HG03066 (cell line): ENCODE measurements around the gene CSNK1E.
"Not testable (repeated sequence)": the region's sequence is repeated elsewhere in the genome, so short reads cannot be mapped to it uniquely, and the experiment has no call there.

ENCODE experiments used
- ATAC-seq: cut with Tn5 transposase; IDR thresholded peaks from one replicate; pipeline ENCODE4 v1.9.1; 2021; ENCODE audit warnings: low read depth; ENCODE audit not compliant: unreplicated experiment

CSNK1E gene

DNA sequence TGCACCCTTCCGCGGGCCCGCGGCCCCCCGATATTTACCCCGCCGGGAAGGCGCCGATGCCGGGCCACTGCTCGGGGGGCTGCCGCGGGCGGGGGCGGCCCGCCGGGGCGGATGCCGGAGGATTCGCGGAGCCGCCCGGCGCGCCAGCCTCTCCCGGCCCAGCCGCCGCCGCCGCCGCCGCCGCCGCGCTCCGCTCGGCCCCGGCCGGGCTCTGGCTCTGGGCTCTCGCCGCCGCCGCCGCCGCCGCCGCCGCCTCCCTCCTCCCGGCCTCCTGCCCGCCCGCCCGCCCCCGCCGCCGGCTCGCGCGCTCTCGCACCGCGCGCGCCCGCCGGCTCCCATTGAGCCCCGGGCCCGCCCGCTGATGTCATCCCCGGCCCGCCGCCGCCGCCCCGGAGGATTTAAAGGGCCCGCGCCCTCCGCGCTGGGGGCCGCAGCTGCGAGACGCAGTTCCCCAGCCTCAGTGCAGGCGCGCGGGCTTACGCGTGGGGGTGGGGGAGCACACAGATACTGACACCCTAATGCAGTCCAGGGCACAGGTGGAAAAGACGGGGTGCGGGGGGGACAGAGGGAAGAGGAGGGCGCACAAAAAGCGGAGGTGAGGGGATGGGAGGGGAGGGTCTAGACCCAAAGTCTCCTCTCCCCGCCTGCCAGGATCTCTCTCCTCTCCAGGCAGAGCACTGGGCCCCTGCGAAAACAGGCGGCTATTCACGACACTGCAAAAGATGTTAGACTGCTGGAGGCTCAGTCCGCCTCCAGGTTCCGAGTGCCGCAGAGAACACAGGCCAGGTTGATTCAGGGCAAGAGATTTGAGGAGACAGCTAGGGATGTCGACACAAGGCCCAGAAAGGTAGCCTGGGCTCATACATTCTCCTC lies at the start of gene CSNK1E:
Gene CSNK1E, minus strand, starts transcription at position 312 of the 873 bp plus-strand sequence. CDS start 3,276 bp downstream, outside the sequence.
- peak; percentile 43 for ATAC-seq

DNA sequence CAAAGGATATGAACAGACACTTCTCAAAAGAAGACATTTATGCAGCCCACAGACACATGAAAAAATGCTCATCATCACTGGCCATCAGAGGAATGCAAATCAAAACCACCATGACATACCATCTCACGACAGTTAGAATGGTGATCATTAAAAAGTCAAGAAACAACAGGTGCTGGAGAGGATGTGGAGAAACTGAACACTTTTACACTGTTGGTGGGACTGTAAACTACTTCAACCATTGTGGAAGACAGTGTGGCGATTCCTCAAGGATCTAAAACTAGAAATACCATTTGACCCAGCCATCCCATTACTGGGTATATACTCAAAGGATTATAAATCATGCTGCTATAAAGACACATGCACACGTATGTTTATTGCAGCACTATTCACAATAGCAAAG lies 48.6 kb upstream of the CSNK1E start:
- ATAC-seq, result not testable (repeated sequence)

DNA sequence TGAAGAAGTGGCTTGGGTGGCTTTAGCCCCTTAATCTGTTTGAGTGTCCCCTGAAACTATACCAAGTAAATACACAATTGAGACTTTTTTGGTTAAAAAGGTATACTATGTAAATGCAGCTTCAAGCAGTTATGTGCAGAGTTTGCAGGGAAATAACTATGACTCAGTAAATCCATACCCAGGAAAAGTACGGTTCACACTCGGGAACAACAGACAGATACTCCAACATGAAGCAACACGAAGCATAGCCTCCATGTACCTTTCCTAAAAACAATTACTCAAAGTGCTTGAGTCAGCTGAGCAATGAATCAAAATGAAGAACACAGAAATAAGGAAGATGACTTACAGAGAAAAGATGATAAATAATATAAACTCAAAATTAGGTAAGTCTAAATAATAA lies 47.9 kb upstream of the CSNK1E start:
- not testable (repeated sequence) for ATAC-seq

DNA sequence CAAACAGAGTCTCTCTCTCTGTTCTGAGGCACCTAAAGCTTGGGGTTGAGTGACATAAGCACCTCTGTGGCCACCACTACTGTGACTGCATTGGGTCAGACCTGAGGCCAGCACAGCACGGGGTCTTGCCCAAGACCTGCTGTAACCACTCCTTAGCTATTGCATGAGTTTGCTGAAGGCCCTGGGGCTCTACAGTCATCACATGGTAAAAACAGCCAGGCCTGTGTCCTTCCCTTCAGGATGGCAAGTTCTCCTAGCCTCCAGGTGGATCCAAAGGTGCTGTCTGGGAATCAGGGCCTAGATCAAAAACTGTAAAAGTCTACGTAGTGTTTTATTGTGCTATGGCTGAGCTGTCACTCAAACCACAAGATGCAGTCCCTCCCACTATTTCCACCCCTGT lies 43.3 kb upstream of the CSNK1E start:
- ATAC-seq, result not testable (repeated sequence)

DNA sequence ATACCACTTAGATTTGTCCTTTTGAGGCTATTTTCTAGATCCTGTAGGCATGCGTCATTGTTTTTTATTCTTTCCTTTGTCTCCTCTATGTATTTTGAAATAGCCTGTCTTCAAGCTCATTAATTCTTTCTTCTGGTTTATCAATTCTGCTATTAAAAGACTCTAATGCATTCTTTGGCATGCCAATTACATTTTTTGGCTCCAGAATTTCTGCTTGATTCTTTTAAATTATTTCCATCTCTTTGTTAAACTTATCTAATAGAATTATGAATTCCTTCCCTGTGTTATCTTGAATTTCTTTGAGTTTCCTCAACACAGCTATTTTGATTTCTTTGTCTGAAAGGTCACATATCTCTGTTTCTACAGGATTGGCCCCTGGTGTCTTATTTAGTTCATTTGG lies 42.6 kb upstream of the CSNK1E start:
- ATAC-seq, result not testable (repeated sequence)

DNA sequence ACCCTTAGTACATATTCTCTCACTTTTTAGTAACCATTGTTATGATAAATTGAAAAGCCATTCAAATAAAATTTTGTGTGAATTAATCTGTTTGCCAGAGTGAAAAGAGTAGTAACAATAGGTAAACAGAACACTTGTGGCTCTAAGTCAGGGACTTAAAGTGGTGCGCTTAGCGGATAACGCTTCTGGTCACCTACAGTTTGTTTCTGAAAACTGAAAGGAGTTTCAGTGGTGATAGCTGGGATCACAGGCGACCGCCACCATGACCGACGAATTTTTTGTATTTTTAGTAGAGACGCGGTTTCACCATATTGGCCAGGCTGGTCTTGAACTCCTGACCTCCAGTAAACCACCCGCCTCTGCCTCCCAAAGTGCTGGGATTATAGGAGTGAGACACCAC lies 40.7 kb upstream of the CSNK1E start:
- ATAC-seq, result not testable (repeated sequence)

DNA sequence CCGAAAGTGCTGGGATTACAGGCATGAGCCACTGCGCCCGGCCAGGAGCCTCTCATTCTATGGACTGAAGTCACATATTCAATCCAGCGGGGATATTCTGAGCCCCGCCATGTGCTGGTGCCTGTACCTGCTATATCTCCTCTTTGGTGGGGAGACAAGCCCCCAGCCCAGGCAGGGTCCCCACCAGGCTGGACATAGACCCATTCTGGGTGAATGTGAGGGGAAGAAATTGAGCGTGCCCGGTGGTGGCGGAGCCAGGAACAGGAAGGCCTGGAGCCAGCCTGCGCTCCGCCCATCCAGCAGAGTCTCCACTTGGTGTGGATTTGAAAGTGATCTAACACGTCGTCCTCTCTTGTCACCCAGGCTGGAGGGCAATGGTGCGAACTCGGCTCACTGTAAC lies 38.0 kb upstream of the CSNK1E start:
- ATAC-seq, result no peak

DNA sequence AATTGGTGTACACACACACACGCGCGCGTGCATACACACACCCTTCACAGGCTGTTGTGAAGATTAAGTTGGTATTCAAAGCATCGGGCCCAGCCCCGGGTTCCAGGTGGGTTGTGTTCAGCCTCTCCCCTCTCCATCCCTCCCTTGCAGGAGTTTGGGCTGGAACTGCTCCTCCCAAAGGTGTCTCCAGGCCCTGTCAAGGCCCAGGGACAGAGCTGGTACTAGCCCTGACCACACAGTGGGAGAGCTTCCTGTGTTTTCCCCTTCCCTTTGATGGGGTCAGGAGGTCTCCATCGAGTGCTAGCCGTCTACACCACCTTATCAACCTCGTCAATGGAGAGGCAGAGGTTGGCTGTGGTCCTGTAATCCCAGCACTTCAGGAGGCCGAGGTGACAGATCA lies 36.5 kb upstream of the CSNK1E start:
- ATAC-seq, result no peak

DNA sequence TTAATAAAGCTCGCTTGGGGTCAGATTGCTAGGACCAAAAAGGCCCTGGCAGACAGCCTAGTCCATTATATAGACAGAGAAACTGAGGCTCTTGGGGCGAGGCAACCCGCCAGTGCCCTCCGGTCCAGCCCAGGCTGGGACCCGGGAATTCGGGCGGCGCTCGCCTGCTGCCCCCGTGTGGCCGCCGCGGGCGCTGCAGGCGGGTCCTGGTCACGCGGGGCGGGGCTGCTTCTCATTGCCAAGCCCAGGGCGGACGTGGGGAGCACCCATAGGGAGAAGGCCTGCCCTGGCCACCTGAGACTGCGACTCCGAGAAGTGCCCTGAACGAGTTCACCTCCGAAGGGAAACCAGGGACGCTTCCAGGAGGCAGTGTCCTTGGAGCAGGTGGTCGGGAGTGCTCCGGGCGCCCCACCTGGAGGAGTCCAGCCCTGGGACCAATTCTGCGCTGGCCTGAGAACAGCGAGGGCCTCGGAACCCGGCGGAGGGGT lies 36.0 kb upstream of the CSNK1E start:
- ATAC-seq, result no peak

DNA sequence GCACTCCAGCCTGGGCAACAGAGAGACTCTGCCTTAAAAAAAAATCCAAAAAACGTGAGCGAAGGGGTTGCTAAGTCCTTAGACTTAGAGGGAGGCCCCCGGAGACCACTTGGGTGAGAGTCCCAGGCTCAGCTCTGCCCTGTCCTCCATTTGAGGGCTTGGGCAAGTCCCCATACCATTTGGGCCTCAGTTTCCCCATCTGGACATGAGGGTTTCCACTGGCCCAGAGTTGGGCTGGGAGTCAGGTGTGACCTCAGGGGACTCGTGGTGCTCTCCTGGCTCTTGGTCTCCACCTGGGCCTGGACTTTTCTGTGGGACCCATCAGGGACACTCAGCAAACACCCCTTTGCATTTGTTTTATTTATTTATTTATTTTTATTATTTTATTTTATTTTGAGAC lies 35.2 kb upstream of the CSNK1E start:
- no peak for ATAC-seq

DNA sequence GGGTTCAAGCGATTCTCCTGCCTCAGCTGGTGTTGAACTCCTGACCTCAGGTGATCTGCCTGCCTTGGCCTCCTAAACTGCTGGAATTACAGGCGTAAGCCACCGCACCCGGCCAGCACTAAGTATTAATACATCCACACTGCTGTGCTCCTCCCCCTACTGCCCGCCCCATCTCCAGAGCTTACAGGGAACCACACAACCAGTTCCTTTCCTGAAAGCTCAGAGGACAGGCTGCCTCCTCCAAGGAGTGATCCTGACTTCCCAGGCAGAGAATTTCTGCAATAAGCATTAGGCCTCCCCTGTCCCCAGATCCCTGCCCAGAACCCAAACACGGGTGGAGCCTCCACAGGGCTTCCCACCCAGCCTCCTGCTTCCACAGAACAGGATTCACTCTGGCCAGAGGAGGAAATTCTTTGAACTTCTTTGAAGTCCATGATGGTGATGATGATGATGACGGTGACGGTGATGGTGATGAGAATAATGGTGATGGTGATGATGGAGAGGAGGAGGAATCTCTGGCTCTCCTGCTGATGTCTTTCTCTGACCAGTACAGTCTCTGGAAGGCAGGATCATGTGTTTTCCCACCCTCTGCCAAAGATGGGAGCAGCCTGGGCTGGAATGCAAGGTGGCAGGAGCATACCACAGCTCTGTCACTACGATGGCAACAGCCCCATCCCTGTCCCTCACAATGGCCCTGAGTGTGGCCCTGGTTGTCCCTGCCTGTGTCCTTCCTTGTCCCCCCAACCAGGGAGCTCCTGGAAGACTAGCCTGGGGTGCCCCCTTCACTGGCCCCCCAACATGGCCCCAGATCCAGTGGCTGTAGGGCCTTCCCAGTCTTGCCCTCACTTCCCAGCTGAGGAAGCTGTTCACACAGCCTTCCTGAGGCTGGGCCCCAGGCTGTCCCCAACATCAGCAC lies 33.5 kb upstream of the CSNK1E start:
- no peak for ATAC-seq

DNA sequence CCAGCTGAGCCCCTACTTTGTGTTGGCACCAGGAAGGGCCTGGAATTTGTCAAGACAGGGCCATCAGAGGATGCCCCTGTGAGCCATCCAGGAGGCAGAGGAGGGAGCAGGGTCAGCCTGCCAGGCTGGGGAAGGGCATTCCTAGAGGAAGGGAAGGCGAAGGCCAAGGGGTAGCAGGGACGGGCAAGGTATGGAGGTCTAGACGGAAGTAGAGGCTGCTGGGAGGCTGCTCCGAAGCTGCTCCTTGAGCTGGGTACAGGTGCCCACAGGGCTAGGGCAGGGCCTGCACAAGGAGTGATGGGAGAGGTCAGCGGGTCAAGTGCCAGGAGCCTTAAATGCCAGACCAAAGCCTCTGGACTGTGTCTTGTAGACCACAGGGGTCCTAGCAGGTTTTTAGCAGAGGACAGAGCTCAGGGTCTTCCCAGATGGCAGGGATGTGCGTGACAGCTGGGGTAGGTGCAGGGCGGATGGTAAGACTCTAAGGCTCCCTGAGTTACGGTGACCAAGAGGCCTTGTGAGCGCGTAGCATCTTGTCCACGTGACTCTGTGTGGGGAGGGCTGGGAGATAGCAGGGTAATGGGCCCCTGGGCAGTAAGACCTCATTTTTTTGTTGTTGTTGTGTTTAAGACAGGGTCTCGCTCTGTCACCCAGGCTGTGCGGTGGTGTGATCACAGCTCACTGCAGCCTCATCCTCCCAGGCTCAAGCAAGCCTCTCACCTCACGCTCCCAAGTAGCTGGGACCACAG lies 31.7 kb upstream of the CSNK1E start:
- ATAC-seq, result no peak

DNA sequence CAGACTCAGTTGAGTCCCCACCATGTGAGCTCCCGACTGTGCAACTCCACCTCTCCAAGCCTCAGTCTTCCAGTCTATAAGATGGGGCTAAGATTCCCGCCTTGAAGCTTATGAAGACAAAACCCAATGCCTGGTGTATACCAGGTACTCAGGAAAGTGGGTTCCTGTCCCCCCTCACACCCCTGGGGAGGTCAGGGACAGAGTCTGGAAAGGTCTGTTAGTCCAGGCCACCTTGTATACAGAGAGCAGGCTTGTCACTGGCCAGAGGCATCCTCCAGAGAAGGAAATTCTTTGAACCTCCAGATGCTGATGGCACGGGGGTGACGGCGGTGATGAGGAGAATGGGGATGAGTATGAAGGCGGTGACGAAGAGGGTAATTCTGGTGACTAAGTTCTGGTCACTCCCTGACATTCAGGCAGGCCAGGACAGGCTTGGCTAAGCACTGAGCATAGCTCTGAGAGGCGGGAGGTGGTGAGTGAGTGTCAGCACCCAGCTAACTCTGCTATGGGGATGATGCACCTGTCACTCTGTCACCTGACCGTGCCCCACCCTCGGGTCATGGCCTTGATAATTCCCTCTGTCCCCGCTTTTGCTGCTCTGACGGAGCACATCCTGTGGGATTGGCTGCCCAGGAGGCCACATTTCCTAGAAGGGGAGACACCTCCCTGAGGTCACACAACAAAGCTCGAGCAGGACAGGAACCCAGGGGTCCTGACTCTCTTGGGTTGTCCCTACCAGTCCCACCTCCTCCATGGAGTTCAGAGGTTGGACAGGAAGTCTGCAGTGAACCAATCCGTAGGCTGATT lies 30.9 kb upstream of the CSNK1E start:
- no peak for ATAC-seq

DNA sequence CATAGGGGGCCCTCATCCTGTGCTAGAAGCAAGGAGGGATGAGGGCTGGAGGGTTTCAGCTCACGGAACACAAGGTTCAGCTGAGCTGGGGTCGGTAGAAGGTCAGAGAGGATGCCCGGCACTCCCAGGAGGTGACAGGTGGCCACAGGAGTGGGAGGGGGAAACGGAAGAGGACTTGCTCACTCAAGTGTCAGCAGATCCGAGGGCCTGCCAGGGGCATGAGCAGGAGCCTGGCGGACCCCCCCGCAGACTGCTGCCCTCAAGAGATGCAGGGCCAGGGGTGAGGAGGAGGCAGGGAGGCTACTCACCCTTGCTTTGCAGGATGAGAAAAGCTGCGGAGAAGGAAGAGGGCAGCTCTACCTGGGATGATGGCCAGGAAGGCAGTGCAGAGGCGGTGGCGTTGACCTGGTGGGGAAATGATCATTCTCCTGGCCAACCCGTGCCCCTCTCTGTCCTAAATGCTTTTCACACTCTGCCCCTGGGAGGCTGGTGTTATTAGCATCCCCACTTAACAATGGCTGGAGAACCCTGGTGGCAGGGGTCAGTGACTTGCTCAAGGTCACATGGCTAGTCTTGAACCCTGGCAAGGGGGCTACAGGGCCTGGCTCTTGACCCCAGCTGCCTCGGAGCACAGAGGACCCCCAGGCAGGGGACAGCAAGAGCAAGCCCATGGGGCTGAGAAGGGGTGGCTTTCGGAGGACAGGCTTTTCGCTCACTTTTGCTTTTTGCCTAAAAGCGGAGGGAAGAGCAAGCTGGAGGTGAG lies 30.1 kb upstream of the CSNK1E start:
- ATAC-seq, result no peak

DNA sequence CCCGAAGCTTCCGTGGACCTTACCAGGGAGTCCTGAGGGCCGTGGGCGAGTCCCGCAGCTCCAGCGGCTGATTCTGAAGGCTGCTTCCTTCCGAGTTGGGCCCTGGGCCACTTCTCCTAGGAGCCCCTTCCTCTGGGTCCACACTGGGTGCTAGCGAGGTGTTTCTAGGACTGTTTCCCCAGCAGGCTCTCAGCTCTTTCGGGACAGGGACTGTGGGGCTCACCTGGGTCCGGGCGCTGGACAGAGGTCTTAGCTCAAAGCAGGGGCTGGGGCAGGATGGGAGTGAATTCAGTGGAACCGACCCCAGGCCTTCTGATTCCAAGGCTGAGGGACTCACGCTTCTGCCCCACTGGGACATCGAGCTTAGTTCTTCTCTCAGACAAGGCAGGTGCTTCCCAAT lies 29.3 kb upstream of the CSNK1E start:
- no peak for ATAC-seq

DNA sequence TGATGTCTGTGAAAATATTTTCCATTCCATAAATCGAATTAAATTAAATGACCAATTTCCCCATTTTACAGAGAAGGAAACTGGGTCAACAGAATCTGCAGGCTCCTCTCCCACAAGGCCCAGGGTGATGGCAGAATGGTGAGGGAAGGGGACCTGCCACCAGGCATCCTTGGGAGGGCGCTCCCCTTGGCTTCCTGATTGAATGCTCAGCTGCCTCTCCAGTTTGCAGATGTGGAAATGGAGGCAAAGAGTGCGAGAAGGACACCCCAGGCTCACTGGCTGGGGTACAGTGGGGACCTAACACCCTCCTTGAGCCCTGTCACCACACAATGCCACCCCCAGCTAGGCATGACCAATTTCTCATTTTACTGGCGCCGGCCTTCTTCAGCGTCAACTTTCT lies 28.5 kb upstream of the CSNK1E start:
- ATAC-seq, result no peak

DNA sequence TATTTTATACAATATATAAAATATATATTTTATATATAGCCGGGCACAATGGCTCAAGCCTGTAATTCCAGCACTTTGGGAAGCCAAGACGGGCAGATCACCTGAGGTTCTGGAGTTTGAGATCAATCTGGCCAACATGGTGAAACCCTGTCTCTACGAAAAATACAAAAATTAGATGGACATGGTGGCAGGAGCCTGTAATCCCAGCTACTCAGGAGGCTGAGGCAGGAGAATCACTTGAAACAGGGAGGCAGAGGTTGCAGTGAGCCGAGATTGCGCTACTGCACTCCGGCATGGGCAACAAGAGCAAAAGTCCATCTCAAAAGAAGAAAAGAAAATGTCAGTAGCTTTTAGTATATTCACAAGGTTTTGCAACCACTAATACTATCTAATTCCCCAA lies 22.7 kb upstream of the CSNK1E start:
- ATAC-seq, result not testable (repeated sequence)

DNA sequence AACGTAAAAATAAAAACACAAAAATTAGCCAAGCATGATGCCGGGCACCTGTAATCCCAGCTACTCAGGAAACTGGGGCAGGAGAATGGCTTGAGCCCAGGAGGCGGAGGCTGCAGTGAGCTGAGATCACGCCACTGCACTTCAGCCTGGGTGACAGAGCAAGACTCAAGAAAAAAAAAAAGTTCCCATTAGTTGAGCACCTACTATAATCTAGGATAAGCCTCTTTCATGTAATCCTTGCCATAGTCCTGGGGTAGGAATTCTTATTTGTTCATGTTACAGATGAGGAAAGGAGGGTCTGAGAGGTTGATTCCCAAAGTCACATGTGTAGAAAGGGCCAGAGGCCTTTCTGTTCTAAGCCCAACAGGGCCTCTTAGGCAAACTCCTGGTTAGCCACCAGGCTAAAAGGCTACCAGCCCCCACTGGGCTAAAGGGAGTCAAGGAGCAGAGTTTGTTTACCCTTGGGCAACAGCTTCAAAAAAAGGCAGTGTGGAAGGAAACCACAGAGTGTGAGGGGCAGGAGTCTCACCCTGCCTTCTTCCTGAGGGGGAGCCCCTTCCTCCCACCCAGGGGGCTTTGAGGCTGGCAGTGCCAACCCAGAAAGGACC lies 21.6 kb upstream of the CSNK1E start:
- no peak for ATAC-seq

DNA sequence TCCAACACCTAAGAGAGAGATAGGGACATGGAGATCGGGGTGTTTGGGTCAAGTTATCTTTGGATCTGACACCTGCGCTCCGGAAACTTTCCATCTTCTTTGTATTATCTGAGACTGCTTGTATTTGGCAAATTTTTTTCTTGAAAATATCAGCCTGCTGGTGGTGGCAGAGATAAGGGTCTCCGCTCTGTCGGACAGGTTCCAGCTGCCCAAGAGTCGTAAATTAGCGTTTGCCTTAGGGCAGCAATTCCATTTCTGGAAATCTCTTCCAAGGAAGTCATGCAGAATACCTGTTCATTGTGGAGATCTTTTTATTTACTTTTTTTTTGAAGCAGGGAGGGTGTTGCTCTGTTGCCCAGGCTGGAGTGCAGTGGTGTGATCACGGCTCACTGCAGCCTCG lies 19.5 kb upstream of the CSNK1E start:
- ATAC-seq, result no peak
